GM12801 (cell line): ENCODE data around the gene POLD4.

ENCODE experiments used
- TF ChIP-seq, protein P1 (sequence below): IDR thresholded peaks from one replicate; pipeline ENCODE4 v1.5.1; 2011; ENCODE audit warnings: control low read depth; ENCODE audit not compliant: insufficient read length; ENCODE audit errors: extremely low read depth

The POLD4 gene

DNA sequence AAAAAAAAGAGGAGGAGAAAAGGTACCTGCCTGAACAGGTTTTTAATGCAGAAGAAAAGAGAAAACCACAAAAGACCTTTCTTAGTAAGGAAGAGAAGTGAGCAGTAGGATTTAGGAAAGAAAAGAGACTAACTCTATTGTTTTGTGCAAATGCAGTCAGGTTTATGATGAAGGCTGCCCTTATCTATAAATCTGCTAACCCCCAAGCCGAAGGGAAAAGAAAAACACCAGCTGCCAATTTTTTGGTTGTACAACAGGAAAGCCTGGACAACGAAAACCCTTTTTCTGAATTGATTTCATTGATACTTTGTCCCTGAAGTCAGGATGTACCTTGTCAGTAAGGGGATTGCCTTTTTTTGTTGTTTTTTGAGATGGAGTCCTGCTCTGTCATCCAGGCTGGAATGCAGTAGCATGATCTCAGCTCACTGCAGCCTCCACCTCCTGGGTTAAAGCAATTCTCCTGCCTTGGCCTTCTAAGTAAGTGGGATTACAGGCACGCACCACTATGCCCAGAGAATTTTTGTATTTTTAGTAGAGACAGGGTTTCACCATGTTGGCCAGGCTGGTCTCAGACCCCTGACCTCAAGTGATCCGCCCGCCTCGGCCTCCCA, 21.2 kb downstream of the POLD4 start:
- TF ChIP-seq, protein P1, sequence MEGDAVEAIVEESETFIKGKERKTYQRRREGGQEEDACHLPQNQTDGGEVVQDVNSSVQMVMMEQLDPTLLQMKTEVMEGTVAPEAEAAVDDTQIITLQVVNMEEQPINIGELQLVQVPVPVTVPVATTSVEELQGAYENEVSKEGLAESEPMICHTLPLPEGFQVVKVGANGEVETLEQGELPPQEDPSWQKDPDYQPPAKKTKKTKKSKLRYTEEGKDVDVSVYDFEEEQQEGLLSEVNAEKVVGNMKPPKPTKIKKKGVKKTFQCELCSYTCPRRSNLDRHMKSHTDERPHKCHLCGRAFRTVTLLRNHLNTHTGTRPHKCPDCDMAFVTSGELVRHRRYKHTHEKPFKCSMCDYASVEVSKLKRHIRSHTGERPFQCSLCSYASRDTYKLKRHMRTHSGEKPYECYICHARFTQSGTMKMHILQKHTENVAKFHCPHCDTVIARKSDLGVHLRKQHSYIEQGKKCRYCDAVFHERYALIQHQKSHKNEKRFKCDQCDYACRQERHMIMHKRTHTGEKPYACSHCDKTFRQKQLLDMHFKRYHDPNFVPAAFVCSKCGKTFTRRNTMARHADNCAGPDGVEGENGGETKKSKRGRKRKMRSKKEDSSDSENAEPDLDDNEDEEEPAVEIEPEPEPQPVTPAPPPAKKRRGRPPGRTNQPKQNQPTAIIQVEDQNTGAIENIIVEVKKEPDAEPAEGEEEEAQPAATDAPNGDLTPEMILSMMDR: no peak

DNA sequence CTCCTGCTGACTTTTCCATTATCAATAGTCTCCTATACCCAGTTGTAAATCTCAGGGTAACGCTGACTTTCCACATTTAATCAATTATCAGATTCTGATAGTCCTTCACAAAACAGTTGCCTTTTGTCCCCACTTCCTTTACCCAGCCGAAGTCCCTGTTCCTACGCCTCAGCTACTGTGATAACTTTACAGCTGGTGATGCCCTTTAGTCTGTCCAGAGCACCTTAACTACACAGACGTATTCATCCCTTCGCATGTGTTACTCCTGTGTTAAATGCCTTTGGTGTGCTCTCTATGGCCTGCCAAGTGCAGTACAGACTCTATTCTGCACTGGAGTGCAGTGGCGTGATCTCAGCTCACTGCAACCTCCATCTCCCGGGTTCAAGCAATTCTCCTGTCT, 29.8 kb downstream of the POLD4 start:
- TF ChIP-seq, protein P1: no peak

DNA sequence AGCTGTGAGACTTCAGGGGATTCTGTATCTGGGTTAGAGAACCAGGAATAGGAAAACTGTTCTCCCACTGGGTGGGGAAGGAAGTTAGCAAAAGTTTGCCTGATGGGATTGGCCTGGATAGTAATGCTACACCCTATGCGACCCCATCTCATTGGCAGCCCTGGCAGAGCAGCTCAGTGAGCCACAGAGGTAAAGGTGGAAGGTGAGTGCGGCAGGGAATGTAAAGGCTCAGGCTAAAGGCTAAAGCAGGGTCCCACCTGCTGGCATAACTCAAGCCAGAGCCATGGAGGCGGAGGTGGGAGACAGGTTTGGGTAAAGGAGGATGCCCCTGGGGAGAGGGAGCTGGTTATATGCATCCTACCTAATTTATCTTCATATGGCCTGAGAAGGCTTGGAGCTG, 31.3 kb downstream of the POLD4 start:
- TF ChIP-seq, protein P1: no peak

DNA sequence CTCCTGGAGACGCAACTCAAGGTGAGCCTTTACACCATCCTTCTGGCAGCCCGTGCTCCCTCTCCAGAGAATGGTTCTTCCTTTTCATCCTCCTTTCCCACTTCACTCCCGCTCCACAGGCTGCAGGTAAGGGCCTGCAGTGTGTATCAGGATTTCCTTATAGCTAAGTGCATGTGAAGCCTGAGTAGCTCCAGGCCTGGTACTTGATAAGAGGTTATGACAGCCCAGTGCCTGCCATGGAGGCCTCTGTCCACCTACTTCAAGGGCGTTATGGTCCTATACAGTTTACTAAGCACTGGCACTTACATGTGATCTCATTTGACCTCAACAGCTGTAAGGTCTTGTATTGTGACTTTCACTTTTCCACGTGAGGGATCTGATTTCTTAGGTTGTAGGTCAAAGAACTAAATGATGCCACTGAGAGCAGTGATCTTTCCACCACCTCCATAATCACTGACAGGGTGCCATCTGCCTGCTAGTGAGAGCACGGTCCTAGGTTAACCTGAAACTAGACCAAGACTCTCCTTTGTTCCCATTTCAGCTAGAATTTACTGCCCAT, 32.0 kb downstream of the POLD4 start:
- TF ChIP-seq, protein P1: no peak

DNA sequence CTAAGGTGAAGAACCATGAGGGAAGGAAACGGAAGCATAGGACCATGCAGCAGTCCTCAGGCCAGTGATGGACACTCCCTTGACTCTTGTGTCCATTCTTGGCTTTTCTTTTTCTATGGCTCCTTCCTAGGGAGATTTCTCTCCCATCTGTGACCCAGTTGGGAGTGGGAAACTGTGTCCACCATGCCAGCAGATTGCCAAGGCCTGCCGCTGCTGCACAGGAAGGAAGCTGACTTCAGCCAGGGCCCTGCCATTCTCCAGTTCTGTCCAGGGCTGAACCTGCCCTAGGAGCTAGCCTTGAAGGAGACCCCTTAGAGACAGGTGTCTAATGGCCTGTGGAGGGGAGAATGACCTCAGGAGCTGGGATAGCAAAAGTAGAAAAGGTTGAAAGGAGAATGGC, 32.7 kb downstream of the POLD4 start:
- TF ChIP-seq, protein P1: no peak

DNA sequence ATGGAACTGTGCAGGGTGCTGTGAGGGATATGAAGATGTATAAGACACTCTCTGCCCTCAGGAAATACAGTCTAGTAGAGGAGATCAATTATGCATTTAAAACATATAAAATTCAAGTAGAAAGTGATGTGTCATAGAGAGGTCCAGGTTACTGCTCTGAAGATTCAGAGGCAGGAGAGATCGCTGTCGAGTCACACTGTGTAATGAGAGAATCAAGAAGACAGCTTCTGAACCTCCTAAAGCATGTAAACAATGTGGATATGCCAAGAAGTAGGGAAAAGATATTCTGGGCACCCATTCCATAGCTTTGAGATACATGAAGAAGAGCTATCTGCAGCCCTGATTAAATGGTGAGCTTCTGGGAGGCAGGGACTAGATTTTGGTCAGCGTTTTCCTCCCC, 33.3 kb downstream of the POLD4 start:
- TF ChIP-seq, protein P1: no peak

DNA sequence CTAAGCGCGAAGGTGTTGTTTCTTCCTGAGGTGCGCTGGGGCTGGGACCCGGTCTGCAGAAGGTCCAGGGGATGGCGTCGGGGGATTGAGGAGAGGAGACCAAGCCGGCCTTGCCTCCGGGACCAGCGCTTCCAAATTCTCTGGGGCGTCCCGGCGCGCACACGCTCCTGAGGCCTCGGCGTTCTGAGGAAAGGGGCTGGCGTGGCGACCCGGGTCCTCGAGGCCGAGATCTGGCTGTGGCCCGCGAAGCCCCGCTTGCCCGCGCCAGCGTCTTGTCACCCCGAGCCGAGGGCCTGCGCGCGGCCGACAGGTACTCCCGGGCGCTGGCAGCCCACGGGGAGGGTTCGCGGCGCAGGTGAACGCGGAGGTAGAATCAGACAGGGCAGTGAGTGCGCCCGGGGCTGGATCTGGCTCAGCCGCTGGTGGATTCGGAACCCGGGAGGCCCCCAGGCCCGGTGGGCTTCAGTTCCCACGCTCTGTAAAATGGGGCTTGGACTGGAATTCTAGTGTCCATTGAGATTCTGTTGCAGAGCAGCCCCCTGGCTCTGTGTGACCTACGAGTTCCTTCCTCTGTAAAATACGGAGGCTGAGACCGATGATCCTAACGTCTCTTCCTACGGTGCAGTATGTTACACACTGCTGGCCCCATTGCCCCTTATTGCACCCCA, 35.3 kb downstream of the POLD4 start:
- TF ChIP-seq, protein P1: no peak
